Measurements from ENCODE around the gene RIBC2.
"Not testable (repeated sequence)": the region's sequence is repeated elsewhere in the genome, so short reads cannot be mapped to it uniquely, and the experiment has no call there.

RIBC2 gene

DNA sequence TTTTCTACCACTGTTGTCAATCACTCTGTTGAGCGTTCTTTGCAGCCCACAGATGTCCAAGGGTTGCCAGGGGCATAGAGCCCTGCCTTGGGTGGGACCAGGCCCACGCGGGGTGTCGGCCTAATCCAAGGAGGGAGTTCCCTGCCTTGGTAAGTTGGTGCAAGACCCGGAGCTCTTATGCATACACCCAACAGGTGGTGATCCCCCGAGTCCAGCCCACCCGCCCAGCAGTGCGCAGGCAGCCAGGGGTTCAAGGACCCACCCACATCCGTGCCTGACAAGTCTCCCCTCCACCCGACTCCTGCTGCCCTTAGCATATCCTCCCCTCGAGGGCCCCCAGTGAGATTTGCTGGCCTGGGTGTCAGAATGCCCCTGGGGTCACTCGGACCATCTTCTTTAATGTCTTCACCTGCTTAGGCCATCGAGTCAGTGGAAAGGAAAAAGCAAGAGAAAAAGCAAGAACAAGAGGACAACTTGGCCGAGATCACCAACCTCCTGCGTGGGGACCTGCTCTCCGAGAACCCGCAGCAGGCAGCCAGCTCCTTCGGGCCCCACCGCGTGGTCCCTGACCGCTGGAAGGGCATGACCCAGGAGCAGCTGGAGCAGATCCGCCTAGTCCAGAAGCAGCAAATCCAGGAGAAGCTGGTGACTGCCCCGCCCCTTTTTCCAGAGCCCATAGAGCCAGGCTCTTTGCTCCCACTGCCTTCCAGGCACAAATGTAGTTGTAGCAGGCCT, 12.2 kb downstream of the RIBC2 start:
- no peak for DNase-seq

DNA sequence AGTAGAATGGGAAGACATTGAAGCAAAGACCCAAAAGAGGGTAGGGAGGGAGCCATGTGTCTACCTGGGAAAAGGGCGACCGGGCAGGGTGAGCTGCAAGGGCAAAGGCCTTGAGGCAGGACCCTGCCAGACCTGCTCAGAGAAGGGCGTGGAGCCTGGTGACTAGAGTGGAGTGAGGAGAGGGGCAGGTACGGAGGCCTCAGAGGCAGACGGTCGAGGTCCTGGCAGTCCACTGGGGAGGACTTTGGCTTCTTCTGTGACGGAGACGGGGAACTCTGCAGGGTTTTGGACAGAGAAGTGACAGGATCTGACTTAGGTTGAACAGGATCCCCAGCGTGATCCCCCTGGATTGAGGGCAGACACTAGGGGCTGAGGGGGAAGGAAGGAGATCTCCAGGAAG, 12.9 kb downstream of the RIBC2 start:
- no peak for DNase-seq

DNA sequence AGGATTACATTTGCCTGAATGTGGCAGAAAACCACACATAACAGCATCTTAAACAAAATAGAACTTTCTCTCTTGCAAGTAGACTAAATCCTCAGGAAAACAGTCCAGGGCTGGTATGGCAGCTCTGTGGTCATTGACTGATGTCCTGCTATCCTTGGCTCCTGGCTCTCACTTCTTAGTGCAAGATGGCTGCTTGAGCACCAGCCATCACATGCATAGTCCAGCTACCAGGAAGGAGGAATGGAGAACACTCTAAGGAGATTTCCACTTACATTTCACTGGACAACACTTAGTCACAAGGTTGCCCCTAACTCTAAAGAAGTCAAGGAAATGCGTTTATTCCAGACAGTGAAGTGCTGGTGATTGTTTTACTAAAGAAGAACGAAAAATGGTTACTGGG, 13.6 kb downstream of the RIBC2 start:
- no peak for DNase-seq

DNA sequence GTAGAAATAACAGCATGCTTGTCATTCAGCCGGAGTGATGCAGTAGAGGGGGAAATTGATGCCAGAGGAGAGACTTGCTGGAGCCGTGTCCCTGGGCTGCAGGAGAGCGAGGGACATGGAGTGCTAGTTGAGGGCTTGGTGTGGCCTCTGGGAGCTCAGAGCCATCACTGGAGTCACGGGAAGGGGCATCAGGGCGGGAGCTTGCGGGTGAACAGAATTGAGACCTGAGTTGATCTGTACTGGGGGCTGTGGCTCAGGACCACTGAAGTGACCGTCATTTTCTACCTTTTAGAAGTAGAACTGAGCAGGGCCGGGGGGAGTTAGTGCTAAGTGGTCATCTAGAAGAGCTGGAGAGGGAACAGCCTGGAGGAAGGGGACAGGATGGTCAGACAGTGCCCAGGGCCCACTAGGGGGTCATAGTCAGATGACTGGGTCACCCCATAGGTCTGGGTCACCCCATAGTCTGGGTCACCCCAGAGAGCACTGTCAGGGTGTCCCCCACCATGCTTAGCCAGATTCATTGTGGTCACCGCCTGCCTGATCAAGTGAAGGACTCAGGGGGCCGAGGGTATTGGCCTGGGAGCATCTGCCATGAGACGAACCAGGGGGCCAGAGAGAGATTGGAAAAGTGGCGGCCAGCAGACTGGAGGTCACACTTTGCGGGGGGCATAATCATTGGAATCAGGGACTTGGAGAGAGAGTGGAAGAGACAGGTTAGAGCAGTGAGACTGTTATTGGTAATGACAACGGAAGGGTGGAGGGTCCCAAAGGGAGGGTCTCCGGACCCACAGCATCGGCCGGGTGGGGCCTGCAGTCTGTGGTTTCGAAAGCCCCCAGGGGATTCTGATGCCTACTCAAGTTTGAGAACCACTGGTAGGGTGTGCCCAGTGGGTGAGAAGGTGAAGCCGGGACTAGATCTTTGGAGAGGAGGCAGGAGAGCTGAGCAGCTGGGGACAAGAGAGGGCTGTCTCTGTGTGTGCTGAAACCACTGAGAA, 15.2 kb downstream of the RIBC2 start:
- no peak for DNase-seq

DNA sequence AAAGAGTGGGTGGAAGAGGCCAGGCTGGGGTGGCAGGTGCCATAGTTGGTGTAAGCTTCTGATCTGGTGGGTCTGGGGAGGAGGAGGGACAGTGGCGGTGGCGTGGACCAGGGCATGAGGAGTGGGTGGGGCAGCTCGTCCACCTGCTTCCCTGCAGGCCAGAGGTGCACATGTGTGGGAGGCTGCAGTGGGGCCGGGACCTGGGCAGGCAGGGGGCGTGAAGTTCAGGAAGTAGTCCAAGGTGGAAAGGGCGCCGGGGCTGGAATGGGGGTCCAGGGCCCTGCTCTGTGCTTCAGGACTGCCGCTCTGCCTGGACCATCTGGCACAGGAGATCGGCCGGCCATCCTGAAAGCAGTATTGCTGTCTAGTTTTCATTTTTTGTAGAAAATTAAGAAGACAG, 15.9 kb downstream of the RIBC2 start:
- no peak for DNase-seq

DNA sequence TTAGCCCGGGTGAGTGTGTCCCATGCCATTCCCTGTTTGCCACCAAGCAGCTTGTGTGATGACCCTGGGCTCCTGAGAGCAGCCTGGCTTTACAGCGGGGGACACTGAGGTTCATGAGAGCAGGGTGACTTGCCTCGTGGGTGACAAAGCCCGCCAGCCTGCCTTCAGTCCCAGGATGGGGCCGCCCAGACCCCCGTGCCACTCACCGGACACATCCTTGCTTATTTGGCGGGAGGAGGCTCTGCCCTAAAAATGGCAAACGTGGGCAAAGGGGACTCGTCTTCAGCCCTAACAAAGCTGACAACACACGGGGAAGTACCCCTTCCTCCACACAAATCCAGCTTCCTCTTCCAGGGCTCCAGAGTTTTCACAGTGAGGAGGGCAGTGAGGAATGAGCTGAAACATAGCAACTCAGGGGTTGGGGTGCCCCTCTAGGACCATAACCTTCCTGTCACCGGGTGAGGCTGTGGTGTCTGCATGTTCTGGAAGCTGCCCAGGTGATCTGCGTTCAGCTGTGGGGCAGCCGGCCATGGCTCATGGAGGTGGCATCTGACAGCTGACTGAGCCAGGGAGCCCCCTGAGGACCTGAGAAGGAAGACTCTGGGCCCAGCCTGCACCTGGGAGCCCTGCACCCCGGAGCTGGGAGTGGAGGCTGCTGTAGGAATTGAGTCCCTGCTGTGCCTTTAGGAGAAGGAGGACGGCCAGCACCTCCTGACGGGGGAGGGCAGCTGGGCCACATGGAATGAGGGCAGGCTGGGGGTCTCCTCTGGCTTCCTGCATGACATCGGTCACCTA, 16.7 kb downstream of the RIBC2 start:
- no peak for DNase-seq

DNA sequence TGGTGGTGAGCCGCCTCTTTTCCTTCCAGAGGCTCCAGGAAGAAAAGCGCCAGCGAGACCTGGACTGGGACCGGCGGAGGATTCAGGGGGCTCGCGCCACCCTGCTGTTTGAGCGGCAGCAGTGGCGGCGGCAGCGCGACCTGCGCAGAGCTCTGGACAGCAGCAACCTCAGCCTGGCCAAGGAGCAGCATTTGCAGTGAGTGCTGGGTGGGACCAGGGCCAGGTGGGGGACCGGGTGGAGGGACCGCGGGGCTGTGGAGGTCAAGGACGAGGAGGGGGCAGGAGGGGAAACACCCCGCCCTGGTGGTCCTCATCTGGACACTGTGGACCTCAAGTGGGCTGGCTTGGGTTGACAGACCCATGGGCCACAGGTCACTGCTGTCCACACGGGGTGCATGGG, 17.4 kb downstream of the RIBC2 start:
- DNase-seq: no peak

DNA sequence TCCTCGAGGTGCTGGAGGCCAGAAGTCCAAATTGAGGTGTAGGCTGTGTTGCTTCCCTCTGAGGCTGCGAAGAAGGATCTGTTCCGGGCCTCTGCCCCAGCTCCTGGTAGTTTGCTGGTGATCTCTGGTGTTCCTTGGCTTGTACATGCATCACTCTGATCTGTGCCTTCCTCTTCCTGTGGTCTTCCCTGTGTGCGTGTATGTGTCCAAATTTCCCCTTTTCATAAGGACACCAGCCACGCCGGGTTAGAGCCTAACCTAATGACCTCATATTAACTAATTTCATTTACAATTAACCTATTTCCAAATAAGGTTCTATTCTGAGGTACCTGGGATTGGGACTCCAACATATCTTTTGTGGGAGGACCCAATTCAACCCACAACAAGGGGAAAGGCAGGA, 21.5 kb downstream of the RIBC2 start:
- no peak for DNase-seq

DNA sequence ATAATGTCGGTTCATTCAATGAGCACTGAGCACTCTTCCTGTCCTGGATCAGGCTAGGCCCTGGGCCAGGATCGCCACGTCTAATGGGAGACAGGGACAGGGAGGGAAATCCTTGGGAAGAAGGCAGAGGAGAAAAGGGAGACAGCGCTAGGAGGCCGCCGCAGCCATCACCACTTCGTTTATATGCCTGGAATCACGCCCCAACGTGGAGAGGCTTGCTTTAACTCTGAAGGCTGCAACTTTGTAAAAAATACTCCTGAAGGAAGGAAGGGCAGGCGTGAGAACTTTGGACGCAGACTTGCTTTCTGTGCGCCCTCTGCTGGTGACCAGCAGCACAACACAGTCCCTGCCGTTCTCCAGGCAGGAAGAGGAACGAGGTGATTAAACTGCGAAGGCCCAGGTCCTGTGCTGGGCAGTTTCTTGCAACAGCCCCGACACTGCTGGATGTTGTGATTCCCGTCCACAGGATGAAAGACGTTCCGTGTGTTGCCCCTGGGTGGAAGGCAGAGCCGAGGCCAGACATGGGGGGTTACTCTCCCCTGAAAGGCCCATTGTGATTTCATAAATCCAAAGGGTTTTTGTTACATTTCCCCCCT, 22.1 kb downstream of the RIBC2 start:
- peak; percentile 71 for DNase-seq

DNA sequence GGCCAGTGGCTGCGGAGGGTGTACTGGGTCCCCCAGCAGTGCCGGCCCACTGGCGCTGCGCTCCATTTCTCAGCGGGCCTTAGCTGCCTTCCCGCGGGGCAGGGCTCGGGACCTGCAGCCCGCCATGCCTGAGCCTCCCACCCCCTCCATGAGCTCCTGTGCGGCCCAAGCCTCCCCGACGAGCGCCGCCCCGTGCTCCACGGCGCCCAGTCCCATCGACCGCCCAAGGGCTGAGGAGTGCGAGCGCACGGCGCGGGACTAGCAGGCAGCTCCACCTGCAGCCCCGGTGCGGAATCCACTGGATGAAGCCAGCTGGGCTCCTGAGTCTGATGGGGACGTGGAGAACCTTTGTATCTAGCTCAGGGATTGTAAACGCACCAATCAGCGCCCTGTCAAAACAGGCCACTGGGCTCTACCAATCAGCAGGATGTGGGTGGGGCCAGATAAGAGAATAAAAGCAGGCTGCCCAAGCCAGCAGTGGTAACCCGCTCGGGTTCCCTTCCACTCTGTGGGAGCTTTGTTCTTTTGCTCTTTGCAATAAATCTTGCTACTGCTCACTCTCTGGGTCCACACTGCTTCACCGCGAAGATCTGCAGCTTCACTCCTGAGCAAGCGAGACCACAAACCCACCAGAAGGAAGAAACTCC, 23.5 kb downstream of the RIBC2 start:
- DNase-seq: not testable (repeated sequence)

DNA sequence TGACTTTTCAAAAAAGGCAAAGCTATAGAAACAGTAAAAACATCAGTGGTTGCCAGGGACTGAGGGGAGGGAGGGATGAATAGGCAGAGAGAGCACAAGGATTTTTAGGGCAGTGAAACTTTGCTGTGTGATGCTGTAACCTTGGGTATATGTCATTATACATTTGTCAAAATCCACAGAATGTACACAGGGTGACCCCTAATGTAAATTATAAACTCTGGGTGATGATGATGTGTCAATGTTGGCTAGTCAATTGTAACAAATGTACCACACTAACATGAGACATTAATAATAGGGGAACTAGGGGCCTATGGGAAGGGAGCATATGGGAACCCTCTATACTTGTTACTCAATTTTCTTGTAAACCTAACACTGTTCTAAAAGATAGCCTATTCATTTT, 24.8 kb downstream of the RIBC2 start:
- DNase-seq: no peak

DNA sequence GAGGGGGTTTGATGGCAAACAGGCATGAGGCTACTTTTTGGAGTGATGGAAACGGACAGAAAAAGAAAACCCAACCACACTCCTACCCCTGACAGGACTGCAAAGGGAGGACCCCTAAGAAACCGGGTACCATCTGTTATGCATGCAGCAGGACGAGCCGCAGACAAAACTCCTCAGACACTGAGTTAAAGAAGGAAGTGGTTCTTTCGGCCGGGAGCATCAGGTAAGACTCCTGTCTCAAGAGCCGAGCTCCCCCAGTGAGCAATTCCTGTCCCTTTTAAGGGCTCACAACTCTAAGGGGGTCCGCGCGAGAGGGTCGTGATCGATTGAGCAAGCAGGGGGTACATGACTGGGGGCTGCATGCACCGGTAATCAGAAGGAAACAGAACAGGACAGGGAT, 27.2 kb downstream of the RIBC2 start:
- DNase-seq: not testable (repeated sequence)

DNA sequence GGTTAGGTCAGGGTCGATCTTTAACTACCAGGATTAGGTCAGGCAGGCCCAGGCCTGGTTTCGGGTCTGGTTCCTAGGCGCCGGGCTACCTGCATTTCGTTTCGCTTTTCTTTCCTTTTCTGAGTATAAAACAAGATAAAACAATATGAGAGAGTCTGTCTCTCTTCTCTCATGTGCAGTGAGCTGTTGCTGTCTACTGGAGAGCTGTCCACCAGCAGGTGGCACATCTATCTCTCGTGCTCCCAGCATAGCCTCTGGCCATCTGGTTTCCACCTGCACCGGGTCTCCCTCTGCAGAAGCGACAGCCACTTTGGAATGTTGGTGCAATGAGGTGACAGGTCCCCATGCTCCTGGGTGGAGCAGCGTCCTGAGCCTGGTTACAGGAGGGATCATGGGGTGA, 27.6 kb downstream of the RIBC2 start:
- DNase-seq: peak; percentile 78

DNA sequence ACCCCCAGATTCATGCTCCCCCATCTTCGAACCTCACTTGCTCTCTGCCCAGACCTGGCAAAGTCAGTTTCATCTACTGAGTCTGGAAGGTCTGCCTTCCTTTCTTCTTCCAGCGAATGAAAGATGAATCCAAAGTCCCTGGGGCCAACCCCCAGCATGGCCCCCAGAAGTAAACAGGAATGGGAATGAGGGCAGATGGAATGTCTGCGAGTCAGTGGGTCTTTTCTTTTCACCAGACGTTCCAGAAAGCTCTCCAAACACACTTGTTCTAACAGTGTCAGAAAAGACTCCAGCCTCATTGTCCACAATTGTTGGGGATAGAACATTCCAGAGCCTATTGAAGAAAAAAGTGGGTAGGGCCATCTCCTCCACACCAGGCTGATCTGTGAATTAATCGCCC, 28.6 kb downstream of the RIBC2 start:
- no peak for DNase-seq

DNA sequence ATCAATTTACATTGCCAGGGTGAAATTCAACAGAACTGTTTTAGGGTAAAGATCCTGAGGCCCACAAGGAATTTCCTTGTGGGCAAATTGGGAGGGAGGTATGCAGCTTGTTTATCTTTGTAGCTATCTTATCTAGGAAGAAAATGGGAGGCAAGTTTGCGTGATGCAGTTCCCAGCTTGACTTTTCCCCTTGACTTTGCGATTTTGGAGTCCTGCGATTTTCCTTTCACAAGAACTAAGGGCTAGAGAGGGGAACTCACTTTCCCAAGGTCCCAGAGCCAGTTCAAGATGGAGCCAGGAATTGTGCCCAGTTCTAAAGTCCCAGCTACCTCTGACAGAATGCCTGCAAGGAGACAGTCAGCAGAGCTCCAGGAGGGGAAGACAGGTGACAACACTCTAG, 30.7 kb downstream of the RIBC2 start:
- DNase-seq: no peak

DNA sequence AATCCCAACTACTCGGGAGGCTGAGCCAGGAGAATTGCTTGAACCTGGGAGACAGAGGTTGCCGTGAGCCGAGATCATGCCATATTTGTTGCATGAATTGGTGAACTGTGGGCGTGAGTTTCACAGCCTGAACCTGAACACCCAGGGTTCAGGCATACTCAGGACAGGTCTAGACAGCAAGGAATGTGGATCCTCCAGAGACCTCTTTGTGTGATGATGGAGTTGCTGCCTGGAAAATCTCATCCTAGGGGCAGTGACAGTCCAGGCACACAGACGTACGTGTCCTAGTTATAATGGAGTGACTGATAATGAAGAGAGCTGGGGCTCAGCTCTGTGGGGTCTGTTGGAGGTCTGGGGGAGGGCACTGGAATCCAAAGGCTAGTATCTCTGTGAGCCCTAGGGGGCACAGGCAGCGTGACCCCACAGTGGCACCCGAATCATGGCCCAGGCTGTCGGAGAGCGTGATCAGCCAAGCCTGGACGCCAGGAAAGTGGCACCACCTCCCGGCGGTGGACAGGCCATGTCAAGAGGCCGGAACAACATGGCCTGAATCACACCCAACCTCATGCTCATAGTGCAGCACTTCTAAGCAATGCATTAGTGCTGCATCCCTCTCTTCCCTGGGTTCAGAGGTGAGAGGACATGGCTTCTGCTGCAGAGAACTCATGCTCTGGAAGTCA, 31.7 kb downstream of the RIBC2 start:
- no peak for DNase-seq

DNA sequence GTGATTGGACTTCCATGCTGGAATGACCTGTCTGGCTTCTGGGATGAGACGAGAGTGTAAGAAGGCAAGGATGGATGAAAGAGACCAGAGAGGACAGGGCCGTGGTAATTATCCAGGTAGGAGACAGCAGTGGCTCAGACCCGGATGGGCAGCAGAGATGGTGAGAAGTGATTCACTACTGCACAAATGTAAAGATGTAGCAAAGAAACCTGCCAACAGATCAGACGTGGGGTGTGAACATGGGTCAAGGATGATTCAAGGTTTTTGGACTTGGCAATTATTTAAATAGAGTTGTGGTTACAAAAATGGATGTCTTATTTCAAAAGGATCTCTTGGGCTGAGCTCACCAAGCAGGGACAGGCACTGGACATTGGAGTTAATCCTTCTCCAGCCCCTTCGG, 32.7 kb downstream of the RIBC2 start:
- DNase-seq: no peak

DNA sequence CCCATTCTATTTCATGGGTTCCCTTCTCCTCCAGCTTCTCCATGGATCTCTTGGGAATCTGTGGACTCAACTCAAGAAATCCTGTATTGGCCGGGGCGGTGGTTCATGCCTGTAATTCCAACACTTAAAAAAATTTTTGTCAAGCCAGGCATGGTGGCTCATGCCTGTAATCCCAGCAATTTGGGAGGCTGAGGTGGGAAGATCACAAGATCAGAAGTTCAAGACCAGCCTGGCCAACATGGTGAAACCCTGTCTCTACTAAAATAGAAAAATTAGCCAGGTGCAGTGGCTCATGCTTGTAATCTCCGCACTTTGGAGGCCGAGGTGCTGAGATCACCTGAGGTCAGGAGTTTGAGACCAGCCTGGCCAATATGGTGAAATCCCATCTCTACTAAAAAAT, 34.1 kb downstream of the RIBC2 start:
- not testable (repeated sequence) for DNase-seq

DNA sequence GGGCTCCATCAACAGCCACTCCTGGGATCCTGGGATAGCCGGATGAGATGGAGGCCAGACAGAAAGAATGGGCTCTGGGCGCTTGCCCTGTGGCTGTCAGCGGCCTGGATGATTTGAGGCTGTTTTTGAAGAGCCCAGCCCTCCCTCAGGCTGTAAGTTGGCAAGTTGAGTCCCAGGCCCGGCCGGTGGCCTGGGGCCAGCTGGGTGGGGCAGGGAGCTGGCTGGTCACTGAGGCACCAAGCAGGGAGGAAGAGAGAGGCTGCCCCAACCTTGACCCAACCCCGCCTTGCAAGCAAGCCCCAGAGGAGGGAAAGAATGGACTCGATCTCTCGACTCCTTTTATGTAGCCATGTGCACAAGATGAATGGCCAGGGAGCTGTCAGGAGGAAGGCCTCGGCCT, 34.9 kb downstream of the RIBC2 start:
- no peak for DNase-seq

DNA sequence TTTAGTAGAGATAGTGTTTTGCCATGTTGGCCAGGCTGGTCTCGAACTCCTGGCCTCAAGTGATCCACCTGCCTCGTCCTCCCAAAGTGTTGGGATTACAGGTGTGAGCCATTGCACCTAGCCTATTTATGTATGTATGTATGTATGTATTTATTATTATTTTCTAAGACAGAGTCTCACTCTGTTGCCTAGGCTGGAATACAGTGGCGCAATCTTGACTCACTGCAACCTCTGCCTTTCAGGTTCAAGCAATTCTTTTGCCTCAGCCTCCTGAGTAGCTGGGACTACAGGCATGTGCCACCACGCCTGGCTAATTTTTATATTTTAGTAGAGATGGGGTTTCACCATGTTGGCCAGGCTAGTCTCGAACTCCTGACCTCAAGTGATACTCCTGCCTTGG, 35.9 kb downstream of the RIBC2 start:
- not testable (repeated sequence) for DNase-seq

DNA sequence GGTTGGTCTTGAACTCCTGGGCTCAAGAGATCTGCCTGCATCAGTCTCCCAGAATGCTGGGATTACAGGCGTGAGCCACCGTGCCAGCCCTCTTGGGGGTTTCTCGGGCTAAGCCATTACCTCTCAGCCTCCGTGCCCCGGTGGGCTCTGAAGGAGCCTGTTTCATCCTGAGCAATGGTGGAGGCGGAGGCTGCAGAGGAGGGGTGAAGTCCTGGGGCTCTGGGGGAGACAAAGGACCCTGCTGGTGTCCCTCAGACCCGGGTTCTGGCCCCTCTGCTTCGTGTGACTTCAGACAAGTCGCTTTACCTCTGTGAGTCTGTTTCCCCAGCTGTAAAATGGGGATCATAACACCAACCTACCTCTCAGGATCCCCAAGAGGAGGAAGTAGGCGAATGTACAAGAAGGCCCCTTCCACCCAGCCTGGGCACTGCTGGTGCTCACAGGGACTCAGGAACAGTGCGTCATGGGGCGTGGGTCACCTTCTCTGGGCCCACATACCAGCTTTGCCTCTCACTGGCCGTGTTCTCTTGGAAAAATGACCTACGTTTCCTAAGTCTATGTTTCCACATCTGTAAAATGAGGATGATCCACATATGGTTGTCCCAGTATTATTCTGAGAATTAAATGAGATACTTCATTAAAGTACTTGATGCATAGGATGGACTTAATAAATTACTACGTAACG, 36.8 kb downstream of the RIBC2 start:
- DNase-seq: no peak

Measured in NCI-H2171 (cell line).